Progenitor cell of endocrine pancreas (in vitro differentiated cells): Measurements from ENCODE around the gene SRR. TPM values are rescaled to one million over a fixed set of nuclear protein-coding genes. Genes with fewer than 3 reads are reported as not detected.

Experiments used
- DNase-seq: peaks from one replicate; pipeline ENCODE4 v3.0.0; 2021; ENCODE audit warnings: low spot score; ENCODE audit not compliant: unreplicated experiment
- H3K27ac Mint-ChIP-seq: 2 replicates; pipeline ENCODE4 v1.8.0; 2021; ENCODE audit warnings: mild to moderate bottlenecking, moderate library complexity, mixed read lengths
- H3K27me3 Mint-ChIP-seq: 2 replicates; pipeline ENCODE4 v1.8.0; 2021; ENCODE audit warnings: mixed read lengths
- H3K36me3 Mint-ChIP-seq: 2 replicates; pipeline ENCODE4 v1.8.0; 2022; ENCODE audit warnings: mixed read lengths; ENCODE audit not compliant: insufficient read depth
- H3K4me1 Mint-ChIP-seq: 2 replicates; pipeline ENCODE4 v1.8.0; 2021; ENCODE audit warnings: low read depth, mixed read lengths
- H3K4me3 Mint-ChIP-seq: 2 replicates; pipeline ENCODE4 v1.8.0; 2021; ENCODE audit warnings: low read depth, mild to moderate bottlenecking, moderate library complexity, mixed read lengths
- H3K9me3 Mint-ChIP-seq: 2 replicates; pipeline ENCODE4 v1.8.0; 2021; ENCODE audit warnings: low read depth, mixed read lengths
- CTCF ChIP-seq: fragments of 200-600 bp; sonication (generic); IDR thresholded peaks from one replicate; pipeline ENCODE4 v1.5.0; 2021; ENCODE audit warnings: antibody characterized with exemption, mild to moderate bottlenecking; ENCODE audit not compliant: unreplicated experiment
- total RNA-seq: library from RNA; stranded (reverse); gene quantifications from 2 replicates; pipeline ENCODE4 v1.2.1, GENCODE V29; 2021

The SRR gene
- total RNA-seq, 1 donor from 2014 or later = 15.2 TPM

- no peak for TF ChIP-seq CTCF
- H3K4me1 Mint-ChIP-seq = no peaks in the 10 kb centered on the region
- no peak overlapping the region for H3K4me3 Mint-ChIP-seq
- no peak overlapping the region for H3K27ac Mint-ChIP-seq
- no peak for DNase-seq
- H3K9me3 Mint-ChIP-seq = no peaks in the 10 kb centered on the region
- H3K27me3 Mint-ChIP-seq = no peaks in the 10 kb centered on the region
- peaks cover 11% of the 10 kb centered on the region for H3K36me3 Mint-ChIP-seq
Observed at GRCh38 chr17:2267354-2267753, 36.4 kb upstream of the SRR start.

GRCh38 chr17:2271985-2272702 is 31.6 kb upstream of the SRR start:
- Mint-ChIP-seq H3K4me3 (no peak overlapping the region), H3K36me3 (peaks cover 13% of the 10 kb centered on the region)
- DNase-seq = no peak

GRCh38 chr17:2274414-2274813 is 29.3 kb upstream of the SRR start:
- no peak overlapping the region for H3K4me3 Mint-ChIP-seq
- TF ChIP-seq CTCF = no peak
- no peaks in the 10 kb centered on the region for H3K4me1 Mint-ChIP-seq
- H3K9me3 Mint-ChIP-seq = no peaks in the 10 kb centered on the region
- peaks cover 14% of the 10 kb centered on the region for H3K36me3 Mint-ChIP-seq
- no peak overlapping the region for H3K27ac Mint-ChIP-seq
- DNase-seq = no peak
- H3K27me3 Mint-ChIP-seq = no peaks in the 10 kb centered on the region

More at GRCh38 chr17:2271985-2272702, 31.6 kb upstream of the SRR start:
- no peak for TF ChIP-seq CTCF
- Mint-ChIP-seq H3K9me3 (no peaks in the 10 kb centered on the region), H3K27ac (no peak overlapping the region), H3K4me1 (no peaks in the 10 kb centered on the region), H3K27me3 (no peaks in the 10 kb centered on the region)

- DNase-seq = no peak
- TF ChIP-seq CTCF = no peak
- no peaks in the 10 kb centered on the region for H3K9me3 Mint-ChIP-seq
- H3K4me3 Mint-ChIP-seq = no peak overlapping the region
- no peaks in the 10 kb centered on the region for H3K27me3 Mint-ChIP-seq
- no peak overlapping the region for H3K27ac Mint-ChIP-seq
- H3K4me1 Mint-ChIP-seq = no peaks in the 10 kb centered on the region
- H3K36me3 Mint-ChIP-seq = peaks cover 17% of the 10 kb centered on the region
Observed at GRCh38 chr17:2275722-2276121, 28.0 kb upstream of the SRR start.

GRCh38 chr17:2277429-2278170 is 26.1 kb upstream of the SRR start:
- Mint-ChIP-seq H3K27me3 (no peaks in the 10 kb centered on the region), H3K27ac (no peak overlapping the region), H3K4me1 (no peaks in the 10 kb centered on the region), H3K4me3 (no peak overlapping the region), H3K9me3 (no peaks in the 10 kb centered on the region), H3K36me3 (peaks cover 24% of the 10 kb centered on the region)
- no peak for DNase-seq
- TF ChIP-seq CTCF = no peak
